Ectodermal cell (in vitro differentiated cells): ENCODE measurements around the gene ZDHHC14.
A peak's percentile ranks its signal among the peaks of the same experiment; 100 is the strongest.
"Not testable (repeated sequence)": the region's sequence is repeated elsewhere in the genome, so short reads cannot be mapped to it uniquely, and the experiment has no call there.

ENCODE experiments used
- H3K27ac ChIP-seq: 2 replicates; pipeline ENCODE4 v1.7.0; 2013; ENCODE audit warnings: mild to moderate bottlenecking, low read depth, low read length; ENCODE audit not compliant: insufficient read depth, poor library complexity, severe bottlenecking
- H3K27me3 ChIP-seq: 2 replicates; pipeline ENCODE4 v1.7.0; 2013; ENCODE audit warnings: mild to moderate bottlenecking, low read length; ENCODE audit not compliant: insufficient read depth, control insufficient read depth, poor library complexity, severe bottlenecking
- H3K36me3 ChIP-seq: one replicate; pipeline ENCODE4 v1.7.0; 2013; ENCODE audit warnings: low read length; ENCODE audit not compliant: control insufficient read depth, insufficient read depth
- H3K4me1 ChIP-seq: one replicate; pipeline ENCODE4 v1.7.0; 2013; ENCODE audit warnings: low read length; ENCODE audit not compliant: control insufficient read depth, insufficient read depth
- H3K4me3 ChIP-seq: 2 replicates; pipeline ENCODE4 v1.7.0; 2013; ENCODE audit warnings: low read depth, low read length, control low read depth; ENCODE audit not compliant: insufficient read depth
- H3K9me3 ChIP-seq: 2 replicates; pipeline ENCODE4 v1.7.0; 2013; ENCODE audit warnings: mild to moderate bottlenecking, low read length, moderate library complexity; ENCODE audit not compliant: control insufficient read depth
- WGBS, 2 experiments: methylation state at CpG; one replicate each; pipeline ENCODE4 v1.1.7; 2013; ENCODE audit warnings: missing lambda C conversion rate in 2 of 2; 5-methylcytosine and 5-hydroxymethylcytosine counted together

Gene ZDHHC14

DNA sequence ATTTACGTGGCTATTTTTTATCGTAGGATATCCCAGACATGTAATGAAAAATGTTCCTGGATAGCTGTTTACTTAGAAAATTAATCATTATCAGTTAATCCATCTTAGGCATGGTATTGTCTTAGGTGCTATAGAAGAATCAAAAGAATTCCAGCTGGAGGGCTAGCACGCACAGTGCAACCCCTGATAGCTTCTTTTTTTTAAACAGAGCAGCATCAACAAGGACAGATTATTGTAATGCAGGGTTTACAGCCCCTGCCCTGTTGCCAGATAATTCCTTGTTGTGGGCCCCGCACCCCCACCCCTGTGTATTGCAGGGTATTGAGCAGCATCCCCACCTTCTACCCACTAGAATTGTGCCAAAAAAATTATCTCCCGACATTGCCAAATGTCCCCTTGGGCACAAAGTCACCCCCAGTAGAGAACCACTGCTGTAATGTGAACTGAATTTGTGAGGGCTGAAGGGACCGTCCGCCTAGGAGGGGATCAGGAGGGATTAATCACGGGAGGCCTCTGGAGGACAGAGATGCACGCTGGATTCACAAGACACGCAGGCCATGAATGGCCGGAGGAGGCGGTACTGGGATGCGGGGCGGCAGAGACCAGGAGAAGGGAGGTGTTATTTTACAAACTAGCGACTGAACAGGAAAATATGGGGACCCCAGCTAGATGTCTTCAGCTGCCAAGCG is 174.6 kb downstream of the ZDHHC14 start:
- Histone ChIP-seq H3K36me3 (no peaks in the 10 kb centered on the region), H3K4me3 (no peak overlapping the region), H3K27ac (peak overlapping the region; percentile 26), H3K9me3 (no peaks in the 10 kb centered on the region), H3K4me1 (peaks cover 54% of the 10 kb centered on the region), H3K27me3 (no peaks in the 10 kb centered on the region)
- 70 to 74% methylated on average over 14 to 16 of the region's 16 CpGs for WGBS, 2 experiments

DNA sequence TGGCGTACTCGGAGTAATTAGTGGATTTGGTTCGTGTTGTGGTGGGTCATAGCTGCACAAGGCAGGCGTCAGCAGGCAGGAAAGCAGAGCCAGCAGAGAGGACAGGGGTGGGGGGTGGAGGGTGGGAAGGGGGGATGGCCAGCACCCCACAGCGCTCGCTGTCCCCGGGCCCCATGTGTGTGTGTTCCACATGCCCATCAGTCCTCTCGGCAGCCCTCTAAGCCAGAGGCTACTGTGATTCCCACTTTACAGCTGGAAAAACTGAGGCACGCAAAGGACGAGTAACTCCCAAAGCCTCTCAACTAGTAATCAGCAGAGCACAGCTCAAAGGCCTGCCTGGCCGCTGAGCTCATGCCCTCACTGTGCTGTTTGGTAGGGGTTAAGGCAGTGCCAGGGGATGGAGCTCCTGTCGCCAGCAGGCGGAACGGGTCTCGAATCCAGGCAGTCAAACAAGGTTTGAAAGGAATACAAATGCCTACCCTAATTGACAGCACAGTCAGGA is 175.2 kb downstream of the ZDHHC14 start:
- H3K27me3 ChIP-seq, result no peaks in the 10 kb centered on the region
- H3K9me3 ChIP-seq, result no peaks in the 10 kb centered on the region
- WGBS, 2 experiments, result 89 to 90% methylated on average over 15 of the region's 15 CpGs
- peaks cover 50% of the 10 kb centered on the region for H3K4me1 ChIP-seq
- no peak overlapping the region for H3K27ac ChIP-seq
- no peaks in the 10 kb centered on the region for H3K36me3 ChIP-seq
- no peak overlapping the region for H3K4me3 ChIP-seq

DNA sequence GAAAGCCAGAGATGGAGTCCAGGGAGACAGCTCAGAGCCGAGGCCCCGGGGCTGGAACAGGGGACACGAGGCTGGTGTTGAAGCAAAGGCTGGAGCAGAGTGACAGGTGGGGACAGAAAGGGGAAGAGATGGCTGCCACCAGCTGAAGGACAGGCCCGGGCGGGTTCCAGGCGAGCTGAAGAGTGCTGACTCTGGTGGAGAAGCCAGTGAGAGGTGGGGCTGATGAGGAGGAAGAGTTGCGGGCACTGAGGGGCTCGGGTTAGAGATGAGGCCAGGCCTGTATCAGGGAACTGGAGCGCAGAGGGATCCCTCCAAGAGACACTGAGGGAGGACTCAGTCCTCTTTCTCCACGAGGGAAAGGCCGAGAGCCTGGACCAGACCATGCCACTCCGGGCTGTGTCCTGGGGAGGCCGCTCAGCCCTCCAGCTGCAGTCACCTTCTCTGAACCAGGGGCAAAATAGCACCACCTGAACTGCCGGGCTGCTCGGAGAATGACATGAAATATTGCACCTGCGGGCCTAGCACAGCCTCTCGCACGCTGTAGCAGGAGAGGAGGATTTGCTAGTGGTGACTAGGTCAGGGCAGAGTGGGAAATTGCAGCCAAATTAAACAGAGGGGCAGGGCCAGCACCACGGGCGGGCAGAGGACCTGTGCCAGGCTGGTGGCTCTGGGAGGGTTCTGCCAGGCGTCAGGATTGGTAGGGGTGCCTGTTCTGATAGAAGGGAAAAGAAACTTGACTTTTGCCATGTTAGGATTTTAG is 175.9 kb downstream of the ZDHHC14 start:
- Histone ChIP-seq H3K27ac (no peak overlapping the region), H3K36me3 (no peaks in the 10 kb centered on the region), H3K27me3 (no peaks in the 10 kb centered on the region), H3K9me3 (no peaks in the 10 kb centered on the region), H3K4me1 (peaks cover 44% of the 10 kb centered on the region), H3K4me3 (no peak overlapping the region)
- WGBS, 2 experiments, result 93% methylated on average over 21 of the region's 21 CpGs

DNA sequence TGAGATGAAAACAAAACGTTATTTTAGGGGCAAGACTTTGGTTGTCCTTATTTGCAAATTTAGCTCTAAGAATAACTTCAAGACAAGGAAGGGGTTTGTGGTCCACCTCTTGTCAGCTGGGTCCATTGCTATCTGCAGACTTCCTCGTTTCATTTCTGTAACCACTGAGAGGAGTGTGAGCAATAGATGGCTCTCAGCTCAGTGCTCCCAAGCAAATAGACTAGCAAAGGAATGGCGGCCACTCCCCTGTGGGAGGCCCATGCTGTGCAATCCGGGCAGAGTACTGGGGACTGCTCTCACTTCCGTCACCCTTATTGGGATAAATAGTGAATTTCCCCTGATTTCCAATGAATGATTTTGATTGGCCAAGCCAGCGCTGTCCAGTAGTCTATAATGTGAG is 176.6 kb downstream of the ZDHHC14 start:
- no peaks in the 10 kb centered on the region for H3K36me3 ChIP-seq
- no peak overlapping the region for H3K4me3 ChIP-seq
- H3K27me3 ChIP-seq, result no peaks in the 10 kb centered on the region
- 95 to 96% methylated on average over 6 of the region's 6 CpGs for WGBS, 2 experiments
- no peaks in the 10 kb centered on the region for H3K9me3 ChIP-seq
- no peak overlapping the region for H3K27ac ChIP-seq
- peaks cover 37% of the 10 kb centered on the region for H3K4me1 ChIP-seq

DNA sequence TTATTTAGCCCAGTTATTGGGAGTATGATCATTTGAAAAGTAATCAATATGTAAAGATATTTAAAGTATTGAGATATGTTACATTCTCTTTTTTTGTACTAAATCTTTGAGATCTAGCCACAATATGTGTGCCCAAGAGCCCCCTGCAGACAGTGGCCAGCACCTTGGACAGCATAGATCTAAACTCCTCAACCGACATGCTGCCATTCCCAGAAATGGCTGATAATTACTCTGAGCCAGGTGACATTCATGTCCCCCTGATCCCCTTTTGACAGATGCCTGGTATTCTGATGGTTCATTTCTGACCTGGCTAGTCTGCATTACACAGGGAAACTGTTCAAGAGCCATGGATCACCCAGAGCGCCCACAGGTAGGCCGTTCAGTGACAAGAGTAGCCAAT is 177.1 kb downstream of the ZDHHC14 start:
- no peaks in the 10 kb centered on the region for H3K36me3 ChIP-seq
- H3K4me3 ChIP-seq, result no peak overlapping the region
- H3K4me1 ChIP-seq, result peaks cover 32% of the 10 kb centered on the region
- H3K27ac ChIP-seq, result no peak overlapping the region
- no peaks in the 10 kb centered on the region for H3K27me3 ChIP-seq
- no peaks in the 10 kb centered on the region for H3K9me3 ChIP-seq
- 92 to 94% methylated on average over 3 of the region's 3 CpGs for WGBS, 2 experiments

DNA sequence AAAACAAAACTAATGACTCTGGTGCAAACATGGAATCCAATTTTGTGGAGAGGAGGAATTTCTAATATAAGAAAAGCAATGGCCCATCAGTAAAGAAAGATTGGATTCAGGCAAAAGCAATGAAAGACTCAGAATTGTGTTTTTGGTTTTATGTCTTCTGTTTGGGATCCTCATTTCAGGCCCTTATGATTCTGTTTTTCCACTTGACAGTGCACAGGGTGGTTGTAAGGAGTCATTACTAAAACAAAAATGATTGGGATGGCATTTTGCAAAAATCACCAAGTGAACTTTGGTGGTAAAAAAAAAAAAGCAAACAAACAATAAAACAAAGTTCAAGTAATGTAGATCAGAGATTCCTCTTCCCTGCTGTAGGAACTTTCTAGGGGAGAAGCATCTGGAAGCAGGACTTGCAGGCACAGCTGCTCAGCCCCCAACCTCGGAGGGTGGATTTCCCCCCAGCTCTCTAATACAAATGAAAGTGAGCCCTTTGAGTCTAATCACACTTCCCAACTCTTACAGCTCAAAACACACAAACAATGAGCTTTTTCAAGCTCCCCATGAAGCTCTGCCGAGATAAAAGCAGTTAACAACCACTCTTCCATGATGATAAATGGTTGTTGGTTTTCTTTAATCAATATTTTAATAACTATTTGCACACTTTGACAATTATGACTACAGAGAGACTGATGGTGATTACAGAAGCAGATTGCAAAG is 177.7 kb downstream of the ZDHHC14 start:
- H3K4me3 ChIP-seq, result no peak overlapping the region
- 18 to 40% methylated on average over 1 of the region's 2 CpGs for WGBS, 2 experiments
- no peak overlapping the region for H3K27ac ChIP-seq
- H3K4me1 ChIP-seq, result peaks cover 26% of the 10 kb centered on the region
- H3K27me3 ChIP-seq, result no peaks in the 10 kb centered on the region
- H3K9me3 ChIP-seq, result no peaks in the 10 kb centered on the region
- H3K36me3 ChIP-seq, result no peaks in the 10 kb centered on the region

DNA sequence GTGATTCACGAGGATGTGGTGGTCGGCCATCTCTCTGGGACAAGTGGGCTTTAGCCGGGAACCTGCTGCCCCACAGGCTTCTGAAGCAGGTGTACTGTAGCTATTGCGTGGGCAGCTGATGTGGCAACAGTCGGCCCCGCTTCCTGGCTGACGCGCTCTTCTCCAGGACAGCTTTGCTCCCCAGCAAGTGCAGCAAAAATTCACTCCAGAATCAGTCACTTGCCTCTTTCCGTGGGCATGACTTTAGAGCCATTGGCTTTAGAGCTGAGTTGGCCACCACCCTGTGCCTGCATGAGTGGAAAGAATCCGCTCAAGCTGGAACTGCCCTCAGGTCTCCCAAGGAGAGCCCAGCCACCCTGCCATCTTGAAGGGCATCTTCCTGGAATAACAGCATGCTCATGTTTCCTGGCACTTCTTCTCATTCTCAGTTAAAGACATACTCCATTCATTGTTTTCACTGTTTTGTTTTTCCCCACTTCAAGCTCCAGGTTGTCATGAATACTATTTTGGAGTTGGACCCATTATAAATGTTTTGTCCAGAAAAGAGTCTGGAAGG is 178.3 kb downstream of the ZDHHC14 start:
- 88 to 92% methylated on average over 10 of the region's 10 CpGs for WGBS, 2 experiments
- no peaks in the 10 kb centered on the region for H3K9me3 ChIP-seq
- no peak overlapping the region for H3K4me3 ChIP-seq

DNA sequence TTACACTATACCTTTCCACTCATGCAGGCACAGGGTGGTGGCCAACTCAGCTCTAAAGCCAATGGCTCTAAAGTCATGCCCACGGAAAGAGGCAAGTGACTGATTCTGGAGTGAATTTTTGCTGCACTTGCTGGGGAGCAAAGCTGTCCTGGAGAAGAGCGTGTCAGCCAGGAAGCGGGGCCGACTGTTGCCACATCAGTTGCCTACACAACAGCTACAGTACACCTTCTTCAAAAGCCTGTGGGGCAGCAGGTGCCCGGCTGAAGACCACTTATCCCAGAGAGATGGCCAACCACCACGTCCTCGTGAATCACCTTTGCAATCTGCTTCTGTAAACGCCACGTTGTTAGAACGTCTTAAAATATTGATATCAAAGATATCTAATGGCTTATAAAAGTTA is 179.1 kb downstream of the ZDHHC14 start:
- not testable (repeated sequence) for H3K36me3 ChIP-seq, H3K4me3 ChIP-seq, H3K9me3 ChIP-seq, H3K27me3 ChIP-seq, H3K27ac ChIP-seq
- peaks cover 17% of the 10 kb centered on the region for H3K4me1 ChIP-seq
- 95 to 96% methylated on average over 6 to 10 of the region's 10 CpGs for WGBS, 2 experiments

More for the DNA sequence above, 178.3 kb downstream of the ZDHHC14 start:
- H3K27ac ChIP-seq, result no peak overlapping the region
- H3K27me3 ChIP-seq, result no peaks in the 10 kb centered on the region
- peaks cover 25% of the 10 kb centered on the region for H3K4me1 ChIP-seq
- no peaks in the 10 kb centered on the region for H3K36me3 ChIP-seq

DNA sequence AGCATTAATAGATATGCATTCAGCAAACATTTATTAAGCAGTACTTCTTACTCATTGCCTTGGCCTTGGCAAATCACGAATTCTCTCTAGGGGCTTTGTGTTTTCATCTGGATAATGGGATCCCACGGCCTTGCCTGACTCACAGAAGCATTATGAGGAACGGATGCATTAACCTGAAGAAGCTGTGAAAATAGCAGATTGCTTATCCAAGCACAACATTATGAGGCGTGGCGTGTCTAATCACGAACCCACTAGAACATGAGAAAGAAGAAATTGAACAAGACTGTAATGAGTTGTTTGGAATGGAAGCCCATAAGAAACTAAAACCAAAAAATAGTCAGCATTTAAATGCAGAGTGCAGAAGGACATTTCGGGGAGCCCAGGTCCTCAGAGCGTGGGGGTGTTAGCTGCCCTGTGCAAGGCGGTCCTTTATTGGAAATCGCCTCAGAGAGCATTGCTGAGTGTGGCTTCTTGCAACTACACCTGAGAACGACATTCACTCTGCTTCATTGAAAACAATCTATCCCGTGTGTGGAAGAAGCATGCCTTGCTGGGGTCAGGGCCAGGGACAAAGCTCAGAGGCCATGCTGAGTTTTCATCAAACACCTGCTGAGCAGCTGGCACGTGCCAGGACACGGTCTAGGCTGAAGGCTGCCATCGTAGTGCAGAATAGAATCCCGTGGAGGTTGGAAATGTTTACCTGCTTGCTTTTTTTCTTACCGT is 179.9 kb downstream of the ZDHHC14 start:
- H3K27me3 ChIP-seq, result no peaks in the 10 kb centered on the region
- 92 to 95% methylated on average over 16 to 17 of the region's 17 CpGs for WGBS, 2 experiments
- no peak overlapping the region for H3K4me3 ChIP-seq

More for the DNA sequence above, 179.9 kb downstream of the ZDHHC14 start:
- H3K9me3 ChIP-seq, result no peaks in the 10 kb centered on the region
- no peaks in the 10 kb centered on the region for H3K36me3 ChIP-seq
- H3K4me1 ChIP-seq, result peaks cover 9% of the 10 kb centered on the region
- H3K27ac ChIP-seq, result no peak overlapping the region
